Ectodermal cell (in vitro differentiated cells): Measurements from ENCODE around the gene UBE3C.
"Not testable (repeated sequence)": the region's sequence is repeated elsewhere in the genome, so short reads cannot be mapped to it uniquely, and the experiment has no call there.

Experiments used
- H3K27ac ChIP-seq: 2 replicates; pipeline ENCODE4 v1.7.0; 2013; ENCODE audit warnings: mild to moderate bottlenecking, low read depth, low read length; ENCODE audit not compliant: insufficient read depth, poor library complexity, severe bottlenecking
- H3K27me3 ChIP-seq: 2 replicates; pipeline ENCODE4 v1.7.0; 2013; ENCODE audit warnings: mild to moderate bottlenecking, low read length; ENCODE audit not compliant: insufficient read depth, control insufficient read depth, poor library complexity, severe bottlenecking
- H3K36me3 ChIP-seq: one replicate; pipeline ENCODE4 v1.7.0; 2013; ENCODE audit warnings: low read length; ENCODE audit not compliant: control insufficient read depth, insufficient read depth
- H3K4me1 ChIP-seq: one replicate; pipeline ENCODE4 v1.7.0; 2013; ENCODE audit warnings: low read length; ENCODE audit not compliant: control insufficient read depth, insufficient read depth
- H3K4me3 ChIP-seq: 2 replicates; pipeline ENCODE4 v1.7.0; 2013; ENCODE audit warnings: low read depth, low read length, control low read depth; ENCODE audit not compliant: insufficient read depth
- H3K9me3 ChIP-seq: 2 replicates; pipeline ENCODE4 v1.7.0; 2013; ENCODE audit warnings: mild to moderate bottlenecking, low read length, moderate library complexity; ENCODE audit not compliant: control insufficient read depth
- WGBS, 2 experiments: methylation state at CpG; one replicate each; pipeline ENCODE4 v1.1.7; 2013; ENCODE audit warnings: missing lambda C conversion rate in 2 of 2; 5-methylcytosine and 5-hydroxymethylcytosine counted together

UBE3C gene

DNA sequence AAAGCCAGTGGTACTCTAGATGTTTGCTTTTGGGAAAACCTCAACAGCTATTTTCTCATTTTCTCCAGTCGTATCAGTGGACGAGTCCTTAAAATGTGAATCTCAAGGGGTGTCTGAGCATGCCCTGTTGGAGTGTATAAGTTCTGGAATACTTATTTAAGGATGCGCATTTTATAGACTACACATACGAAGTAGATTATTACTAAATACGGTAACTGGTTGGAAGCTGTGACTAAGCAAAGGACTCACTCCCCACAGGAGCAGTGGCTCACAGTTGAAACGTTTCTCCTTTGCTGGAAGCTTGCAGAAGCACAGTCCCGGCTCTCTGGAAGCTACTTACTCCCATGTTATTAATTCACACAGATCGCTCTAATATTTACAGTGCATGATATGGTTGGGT lies 107.3 kb downstream of the UBE3C start:
- Histone ChIP-seq H3K36me3 (peaks cover 11% of the 10 kb centered on the region), H3K4me1 (no peaks in the 10 kb centered on the region), H3K9me3 (no peaks in the 10 kb centered on the region), H3K27me3 (no peaks in the 10 kb centered on the region), H3K27ac (no peak overlapping the region), H3K4me3 (no peak overlapping the region)
- WGBS, 2 experiments: 90 to 97% methylated on average over 7 to 8 of the region's 8 CpGs

DNA sequence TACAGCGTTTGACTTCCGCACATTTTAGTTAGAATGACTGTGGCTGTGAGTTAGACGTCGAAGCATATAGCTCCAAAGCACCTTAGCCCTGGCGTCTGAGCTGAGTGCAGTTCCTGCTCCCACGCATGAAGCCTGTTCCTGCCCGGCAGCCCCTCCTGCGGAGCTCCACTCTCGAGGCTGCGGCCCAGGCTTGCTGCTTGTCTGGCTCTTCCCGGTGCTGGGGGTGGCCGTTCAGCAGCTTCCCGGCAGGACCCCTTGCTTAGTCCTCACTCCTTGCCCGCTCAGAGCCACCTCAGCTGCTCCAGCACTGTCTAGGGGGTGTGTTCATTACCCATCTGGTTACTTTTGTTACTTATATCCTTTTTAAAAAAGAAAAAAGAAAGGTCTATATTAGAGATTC lies 109.9 kb downstream of the UBE3C start:
- Histone ChIP-seq H3K4me1 (no peaks in the 10 kb centered on the region), H3K9me3 (no peaks in the 10 kb centered on the region), H3K36me3 (peaks cover 11% of the 10 kb centered on the region), H3K4me3 (no peak overlapping the region), H3K27me3 (no peaks in the 10 kb centered on the region), H3K27ac (no peak overlapping the region)
- 93 to 96% methylated on average over 14 of the region's 14 CpGs for WGBS, 2 experiments

DNA sequence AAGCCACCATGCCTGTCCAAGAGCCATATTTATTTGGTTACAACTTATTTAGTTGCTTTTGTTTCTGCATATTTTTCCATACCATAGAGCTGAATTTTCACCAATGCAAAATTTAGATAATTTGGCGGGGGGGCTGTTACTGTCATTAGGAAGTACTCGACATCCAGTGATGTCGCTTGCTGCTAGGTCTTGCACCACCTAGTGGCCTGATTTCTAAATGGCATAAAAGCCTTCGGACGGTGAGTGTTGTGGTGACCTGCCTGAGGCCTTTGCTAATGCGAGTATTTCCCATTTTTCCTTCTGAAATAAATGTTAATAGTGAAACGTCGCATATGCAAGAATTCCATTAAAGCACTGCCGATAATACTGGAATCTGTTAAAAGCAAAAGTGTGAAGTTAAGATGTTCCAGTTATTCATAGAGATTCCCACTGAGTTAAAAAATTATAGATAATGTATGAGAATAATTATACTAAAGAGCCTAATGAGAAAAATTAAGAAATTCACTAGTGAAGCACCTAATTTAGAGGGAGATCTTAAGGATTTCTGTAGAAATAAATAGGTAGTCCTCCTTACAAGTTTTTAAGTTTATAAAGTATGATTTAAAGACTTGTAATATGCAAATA lies 112.0 kb downstream of the UBE3C start:
- H3K9me3 ChIP-seq: no peaks in the 10 kb centered on the region
- no peaks in the 10 kb centered on the region for H3K27me3 ChIP-seq
- no peak overlapping the region for H3K27ac ChIP-seq
- peaks cover 17% of the 10 kb centered on the region for H3K36me3 ChIP-seq
- H3K4me3 ChIP-seq: no peak overlapping the region
- no peaks in the 10 kb centered on the region for H3K4me1 ChIP-seq
- WGBS, 2 experiments: 71 to 74% methylated on average over 9 of the region's 9 CpGs

DNA sequence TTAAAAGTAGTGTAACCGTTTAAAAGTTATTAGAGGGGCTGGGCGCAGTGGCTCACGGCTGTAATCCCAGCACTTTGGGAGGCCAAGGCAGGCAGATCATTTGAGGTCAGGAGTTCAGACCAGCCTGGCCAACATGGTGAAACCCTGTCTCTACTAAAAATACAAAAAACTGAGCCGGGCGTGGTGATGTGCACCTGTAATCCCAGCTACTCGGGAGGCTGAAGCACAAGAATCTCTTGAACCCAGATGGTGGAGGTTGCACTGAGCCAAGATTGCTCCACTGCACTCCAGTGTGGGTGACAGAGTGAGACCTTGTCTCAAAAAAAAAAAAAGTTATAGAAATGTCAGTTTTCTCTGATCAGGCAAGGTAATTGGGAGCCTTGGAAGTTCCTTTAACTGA lies 113.1 kb downstream of the UBE3C start:
- not testable (repeated sequence) for H3K4me1 ChIP-seq, H3K4me3 ChIP-seq, H3K9me3 ChIP-seq, H3K27me3 ChIP-seq, H3K27ac ChIP-seq
- H3K36me3 ChIP-seq: peaks cover 20% of the 10 kb centered on the region
- WGBS, 2 experiments: 93 to 96% methylated on average over 6 of the region's 6 CpGs

DNA sequence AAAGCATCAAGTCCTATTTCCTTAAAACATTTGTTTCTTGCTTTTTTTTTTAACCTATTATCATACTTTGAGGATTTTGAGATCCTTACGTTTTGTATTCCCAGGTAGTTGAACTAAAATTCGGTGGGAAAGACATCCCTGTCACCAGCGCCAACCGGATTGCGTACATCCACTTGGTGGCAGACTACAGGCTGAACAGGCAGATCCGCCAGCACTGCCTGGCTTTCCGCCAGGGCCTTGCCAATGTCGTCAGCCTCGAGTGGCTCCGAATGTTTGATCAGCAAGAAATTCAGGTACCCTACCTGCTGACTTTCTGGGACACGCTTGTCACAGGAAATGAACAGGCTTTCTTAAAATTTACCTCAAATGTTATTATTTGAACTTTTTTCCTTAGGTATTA lies 115.1 kb downstream of the UBE3C start:
- WGBS, 2 experiments: 96% methylated on average over 11 of the region's 11 CpGs
- H3K36me3 ChIP-seq: peaks cover 23% of the 10 kb centered on the region

DNA sequence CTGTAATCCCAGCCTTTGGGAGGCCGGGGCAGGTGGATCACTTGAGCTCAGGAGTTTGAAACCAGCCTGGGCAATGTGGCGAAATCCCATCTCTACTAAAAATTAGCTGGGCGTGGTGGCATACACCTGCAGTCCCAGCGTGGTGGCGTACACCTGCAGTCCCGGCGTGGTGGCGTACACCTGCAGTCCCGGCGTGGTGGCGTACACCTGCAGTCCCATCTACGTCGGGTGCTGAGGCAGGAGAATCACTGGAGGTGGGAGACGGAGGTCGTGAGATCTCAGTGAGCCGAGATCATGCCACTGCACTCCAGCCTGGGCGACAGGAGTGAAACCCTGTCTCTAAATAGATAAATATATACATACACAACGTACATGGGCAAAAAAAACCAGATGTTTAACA lies 116.1 kb downstream of the UBE3C start:
- not testable (repeated sequence) for H3K9me3 ChIP-seq, H3K27me3 ChIP-seq, H3K4me3 ChIP-seq, H3K4me1 ChIP-seq, H3K27ac ChIP-seq
- 93 to 95% methylated on average over 17 to 18 of the region's 18 CpGs for WGBS, 2 experiments
- H3K36me3 ChIP-seq: peaks cover 27% of the 10 kb centered on the region

More for the DNA sequence above, 115.1 kb downstream of the UBE3C start:
- no peaks in the 10 kb centered on the region for H3K4me1 ChIP-seq
- no peaks in the 10 kb centered on the region for H3K27me3 ChIP-seq
- no peaks in the 10 kb centered on the region for H3K9me3 ChIP-seq
- no peak overlapping the region for H3K4me3 ChIP-seq
- H3K27ac ChIP-seq: no peak overlapping the region

DNA sequence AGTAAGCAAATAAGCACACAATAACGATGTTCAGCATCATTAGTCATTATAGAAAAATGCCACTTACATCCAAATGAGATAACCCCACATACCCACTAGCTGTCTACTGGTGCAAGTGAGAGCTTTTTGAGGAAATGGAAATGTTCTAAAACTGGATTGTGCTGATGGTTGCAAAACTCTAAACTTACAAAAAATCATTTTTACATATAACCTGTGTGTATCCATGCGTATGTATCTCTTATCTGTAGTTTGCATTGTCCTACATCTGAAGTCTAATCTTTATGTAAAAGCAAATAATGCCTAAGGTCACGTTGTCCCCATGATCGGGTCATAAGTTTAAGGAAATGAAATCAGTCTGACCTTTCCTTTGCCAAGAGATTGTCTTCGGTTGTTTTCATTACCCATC lies 116.5 kb downstream of the UBE3C start:
- H3K9me3 ChIP-seq: no peaks in the 10 kb centered on the region
- H3K27ac ChIP-seq: no peak overlapping the region
- peaks cover 27% of the 10 kb centered on the region for H3K36me3 ChIP-seq
- H3K4me3 ChIP-seq: no peak overlapping the region
- 93 to 99% methylated on average over 5 of the region's 5 CpGs for WGBS, 2 experiments
- no peaks in the 10 kb centered on the region for H3K4me1 ChIP-seq
- H3K27me3 ChIP-seq: no peaks in the 10 kb centered on the region

DNA sequence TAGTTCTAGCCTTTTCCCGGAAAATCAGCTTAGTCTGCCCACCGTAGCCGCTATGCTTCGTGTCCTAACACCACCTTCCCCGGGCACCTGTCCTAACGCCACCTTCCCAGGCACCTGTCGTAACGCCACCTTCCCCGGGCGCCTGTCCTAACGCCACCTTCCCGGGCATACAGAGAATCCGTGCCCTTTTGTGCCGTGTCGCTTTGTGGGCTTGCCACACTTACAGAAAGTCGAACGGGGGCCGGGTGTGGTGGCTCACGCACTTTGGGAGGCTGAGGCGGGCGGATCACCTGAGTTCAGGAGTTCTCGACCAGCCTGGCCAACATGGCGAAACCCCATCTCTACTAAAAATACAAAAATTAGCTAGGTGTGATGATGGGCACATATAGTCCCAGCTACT lies 124.4 kb downstream of the UBE3C start:
- no peak overlapping the region for H3K4me3 ChIP-seq
- H3K9me3 ChIP-seq: no peaks in the 10 kb centered on the region
- no peaks in the 10 kb centered on the region for H3K27me3 ChIP-seq
- peaks cover 27% of the 10 kb centered on the region for H3K36me3 ChIP-seq
- whole genome bisulfite sequencing, 2 experiments: 93 to 94% methylated on average over 22 to 23 of the region's 23 CpGs
- no peak overlapping the region for H3K27ac ChIP-seq
- H3K4me1 ChIP-seq: no peaks in the 10 kb centered on the region

DNA sequence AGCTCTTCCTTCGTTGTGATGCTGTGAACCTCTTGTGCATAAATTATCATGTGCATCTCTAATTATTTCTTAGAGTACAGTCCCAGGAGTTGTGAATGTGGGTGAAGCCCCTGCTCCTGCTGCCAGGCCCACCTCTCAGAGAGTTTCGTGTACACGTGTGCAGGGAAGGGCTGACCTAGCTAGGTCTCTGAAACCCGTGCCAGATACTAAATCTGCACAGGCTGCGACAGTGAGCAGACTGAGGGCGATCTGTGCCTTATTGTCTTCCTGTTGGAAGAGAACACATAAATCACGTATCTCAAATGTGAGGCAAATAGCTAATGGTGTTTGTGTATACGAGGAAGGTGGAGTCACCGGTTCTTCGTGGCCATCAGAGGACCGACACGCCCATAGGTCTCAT lies 126.3 kb downstream of the UBE3C start:
- Histone ChIP-seq H3K9me3 (no peaks in the 10 kb centered on the region), H3K36me3 (peaks cover 17% of the 10 kb centered on the region), H3K4me1 (no peaks in the 10 kb centered on the region), H3K27ac (no peak overlapping the region), H3K4me3 (no peak overlapping the region), H3K27me3 (no peaks in the 10 kb centered on the region)
- 96 to 97% methylated on average over 12 of the region's 12 CpGs for WGBS, 2 experiments

DNA sequence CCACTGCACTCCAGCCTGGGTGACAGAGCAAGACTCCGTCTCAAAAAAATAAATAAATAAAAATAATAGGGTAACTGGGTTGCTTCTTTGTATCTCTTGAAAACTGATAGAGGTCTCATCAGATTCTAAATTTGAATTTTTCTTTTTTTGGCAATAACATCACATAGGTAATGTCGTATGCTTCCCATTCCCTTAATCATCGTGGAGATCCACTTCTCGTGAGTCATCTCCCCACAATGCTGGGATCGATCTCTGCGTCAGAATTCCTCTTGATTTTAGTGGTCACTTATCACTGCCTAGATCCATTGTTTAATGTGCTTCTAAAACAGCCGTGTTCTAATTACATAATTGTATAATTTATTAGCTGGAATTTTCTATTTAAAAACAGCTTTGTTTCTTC lies 127.5 kb downstream of the UBE3C start:
- peaks cover 13% of the 10 kb centered on the region for H3K36me3 ChIP-seq
- H3K4me1 ChIP-seq: no peaks in the 10 kb centered on the region
- WGBS, 2 experiments: 88 to 95% methylated on average over 6 of the region's 7 CpGs
- H3K9me3 ChIP-seq: no peaks in the 10 kb centered on the region
- H3K4me3 ChIP-seq: no peak overlapping the region
- no peaks in the 10 kb centered on the region for H3K27me3 ChIP-seq
- H3K27ac ChIP-seq: no peak overlapping the region

DNA sequence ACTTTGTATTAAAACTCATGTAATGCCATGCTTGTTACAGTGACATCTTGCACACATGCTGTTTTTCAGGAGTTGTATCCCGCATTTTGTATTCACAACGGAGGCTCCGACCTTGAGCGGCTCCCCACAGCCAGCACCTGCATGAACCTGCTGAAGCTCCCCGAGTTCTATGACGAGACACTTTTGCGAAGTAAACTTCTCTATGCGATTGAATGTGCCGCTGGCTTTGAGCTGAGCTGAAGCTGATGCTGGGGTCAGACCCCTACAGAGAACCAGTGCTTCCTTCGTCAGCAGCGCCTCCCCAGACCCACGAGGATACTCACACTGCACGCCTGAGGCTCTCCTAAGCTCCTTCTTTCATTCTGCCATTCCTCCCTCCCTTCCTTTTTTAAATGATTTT lies 128.8 kb downstream of the UBE3C start:
- Histone ChIP-seq H3K27me3 (no peaks in the 10 kb centered on the region), H3K27ac (no peak overlapping the region), H3K9me3 (no peaks in the 10 kb centered on the region), H3K4me1 (no peaks in the 10 kb centered on the region), H3K36me3 (peaks cover 13% of the 10 kb centered on the region), H3K4me3 (no peak overlapping the region)
- WGBS, 2 experiments: 91 to 93% methylated on average over 13 of the region's 13 CpGs
